DND-41 (cell line): ENCODE data around the gene ATP9A.
A peak's percentile ranks its signal among the peaks of the same experiment; 100 is the strongest.

ENCODE experiments used
- ATAC-seq: fragments of 200-7000 bp; cut with Tn5 transposase; 3 replicates; pipeline ENCODE4 v1.9.1; 2021; ENCODE audit warnings: low read depth; ENCODE audit not compliant: insufficient read depth
- DNase-seq: peaks from one replicate; pipeline ENCODE4 v3.0.0-alpha.2; 2020
- H2AFZ ChIP-seq: 2 replicates; pipeline ENCODE4 v1.6.0; 2012; ENCODE audit warnings: low read depth, low read length
- H3K27ac ChIP-seq: 2 replicates; pipeline ENCODE4 v1.5.1; 2012; ENCODE audit warnings: low read length, inconsistent platforms
- H3K27me3 ChIP-seq: fragments of 200-600 bp; sonication (generic); 2 replicates; pipeline ENCODE4 v1.6.0; 2012; ENCODE audit warnings: low read length, mild to moderate bottlenecking, inconsistent platforms; ENCODE audit not compliant: insufficient read depth, poor library complexity
- H3K36me3 ChIP-seq: 2 replicates; pipeline ENCODE4 v1.5.1; 2012; ENCODE audit warnings: low read length, inconsistent platforms; ENCODE audit not compliant: insufficient read depth
- H3K4me1 ChIP-seq: 2 replicates; pipeline ENCODE4 v1.5.1; 2012; ENCODE audit warnings: mild to moderate bottlenecking, low read length; ENCODE audit not compliant: insufficient read depth
- H3K4me2 ChIP-seq: 2 replicates; pipeline ENCODE4 v1.6.0; 2012; ENCODE audit warnings: mild to moderate bottlenecking, moderate library complexity, low read length, inconsistent platforms; ENCODE audit not compliant: insufficient read depth
- H3K4me3 ChIP-seq, 2 experiments: fragments of 200-600 bp in 1 of 2; shearing (Covaris generic) in 1 of 2; 2 replicates each; pipeline ENCODE4 v1.5.1; 2012 to 2016; ENCODE audit warnings: inconsistent platforms in 2 of 2, low read length in 2 of 2, mild to moderate bottlenecking in 2 of 2, low read depth in 1 of 2, moderate library complexity in 1 of 2
- H3K79me2 ChIP-seq: 2 replicates; pipeline ENCODE4 v1.6.0; 2012; ENCODE audit warnings: low read length, inconsistent platforms; ENCODE audit not compliant: insufficient read depth
- H3K9ac ChIP-seq: 2 replicates; pipeline ENCODE4 v1.6.0; 2012; ENCODE audit warnings: low read depth, mild to moderate bottlenecking, inconsistent platforms, low read length, moderate library complexity
- H3K9me3 ChIP-seq: 2 replicates; pipeline ENCODE4 v1.5.1; 2012; ENCODE audit warnings: low read length, moderate library complexity, mild to moderate bottlenecking, inconsistent platforms; ENCODE audit not compliant: insufficient read depth, severe bottlenecking
- H4K20me1 ChIP-seq: 2 replicates; pipeline ENCODE4 v1.6.0; 2012; ENCODE audit warnings: low read length; ENCODE audit not compliant: insufficient read depth
- CTCF ChIP-seq: IDR thresholded peaks from 2 replicates; pipeline ENCODE4 v1.5.1; 2012; ENCODE audit warnings: borderline replicate concordance, low read length, moderate library complexity, mild to moderate bottlenecking; ENCODE audit not compliant: poor library complexity, severe bottlenecking; ENCODE audit errors: extremely low read depth
- EZH2 ChIP-seq: IDR thresholded peaks from 3 replicates; pipeline ENCODE4 v1.6.1; 2012; ENCODE audit warnings: borderline replicate concordance, low read depth, mild to moderate bottlenecking, moderate library complexity, low read length, inconsistent platforms; ENCODE audit not compliant: severe bottlenecking

ATP9A gene

DNA sequence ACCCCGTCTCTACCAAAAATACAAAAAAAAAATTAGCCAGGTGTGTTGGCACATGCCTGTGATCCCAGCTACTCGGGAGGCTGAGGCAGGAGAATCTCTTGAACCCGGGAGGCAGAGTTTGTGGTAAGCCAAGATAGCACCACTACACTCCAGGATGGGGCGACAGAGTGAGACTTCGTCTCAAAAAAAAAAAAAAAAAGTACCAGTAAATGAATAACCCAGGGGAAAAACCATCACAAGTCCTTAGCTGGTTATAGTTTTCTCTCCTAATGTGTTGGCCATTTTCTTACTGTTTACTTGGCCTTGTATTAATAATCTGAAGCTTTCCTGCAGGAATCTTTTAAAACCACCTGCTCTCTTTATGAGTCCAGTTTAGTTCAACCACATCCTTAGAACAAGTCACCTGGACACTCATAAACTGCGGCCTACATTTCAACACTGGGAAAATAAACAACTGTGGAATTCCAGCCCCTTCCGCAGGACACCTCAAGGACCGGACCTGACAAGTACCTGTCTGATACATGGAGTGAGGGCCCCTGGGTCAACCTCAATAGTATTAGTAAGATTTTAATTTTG is 102.6 kb downstream of the ATP9A start:
- Histone ChIP-seq H3K27ac (no peak overlapping the region), H3K27me3 (no peaks in the 10 kb centered on the region), H4K20me1 (no peaks in the 10 kb centered on the region), H3K79me2 (no peaks in the 10 kb centered on the region), H3K4me3 (no peak overlapping the region), H3K9me3 (no peaks in the 10 kb centered on the region), H3K9ac (no peak overlapping the region), H3K36me3 (no peaks in the 10 kb centered on the region), H2AFZ (no peak overlapping the region), H3K4me2 (no peak overlapping the region), H3K4me1 (no peaks in the 10 kb centered on the region)
- ATAC-seq (no peak), DNase-seq (no peak)
- TF ChIP-seq CTCF (no peak), EZH2 (no peak)

- no peaks in the 10 kb centered on the region for H3K9me3 ChIP-seq
- DNase-seq (peak; percentile 10), ATAC-seq (peak; percentile 74)
- no peaks in the 10 kb centered on the region for H3K36me3 ChIP-seq
- no peak overlapping the region for H2AFZ ChIP-seq
- H3K4me3 ChIP-seq, result no peak overlapping the region
- H4K20me1 ChIP-seq, result no peaks in the 10 kb centered on the region
- no peak for TF ChIP-seq CTCF
- no peaks in the 10 kb centered on the region for H3K79me2 ChIP-seq
- no peak overlapping the region for H3K27ac ChIP-seq
- no peak overlapping the region for H3K9ac ChIP-seq
- no peaks in the 10 kb centered on the region for H3K27me3 ChIP-seq
- H3K4me2 ChIP-seq, result no peak overlapping the region
- H3K4me1 ChIP-seq, result no peaks in the 10 kb centered on the region
These were observed 106.5 kb downstream of the ATP9A start for GRCh38 chr20:51661609-51662178.

DNA sequence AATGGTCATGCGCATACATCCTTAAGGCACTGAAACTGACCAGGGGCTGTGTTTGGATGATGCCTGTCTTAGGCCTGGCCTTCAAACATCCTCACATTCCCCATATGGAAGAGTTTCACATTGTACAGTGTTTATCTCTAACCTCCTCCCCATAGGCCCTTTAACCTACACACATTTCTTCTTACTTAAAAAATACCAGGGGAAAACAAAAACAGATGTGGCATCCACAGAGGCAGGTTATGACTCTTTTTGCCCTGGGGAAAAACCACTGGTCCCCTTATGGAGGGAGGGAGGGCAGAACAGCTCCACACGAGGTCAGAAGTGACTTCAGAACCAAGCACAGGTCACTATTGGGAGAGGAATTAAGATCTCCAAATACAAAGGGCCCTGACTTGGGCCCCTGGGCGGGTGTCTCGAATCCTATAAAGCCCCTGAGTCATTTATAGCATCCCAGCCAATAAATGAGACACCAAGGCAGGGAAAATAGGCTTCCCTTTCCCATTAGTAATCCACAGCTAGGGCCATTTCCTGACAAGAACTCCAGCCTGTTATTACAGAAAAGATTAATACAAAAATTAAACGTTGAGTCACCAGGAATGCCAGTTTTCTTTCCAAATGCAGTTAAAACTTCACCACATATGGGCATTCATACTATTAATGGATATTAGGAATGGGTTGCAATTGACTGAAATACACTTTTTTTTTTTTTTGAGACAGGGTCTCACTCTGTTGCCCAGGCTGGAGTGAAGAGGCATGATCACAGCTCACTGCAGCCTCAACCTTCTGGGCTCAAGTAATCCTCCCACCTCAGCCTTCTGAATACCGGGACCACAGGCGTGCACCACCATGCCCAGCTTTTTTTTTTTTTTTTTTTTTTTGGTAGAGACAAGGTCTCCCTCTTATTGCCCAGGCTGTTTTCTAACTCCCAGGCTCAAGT is 107.2 kb downstream of the ATP9A start:
- Histone ChIP-seq H3K4me2 (no peak overlapping the region), H3K9ac (no peak overlapping the region), H3K27ac (no peak overlapping the region), H4K20me1 (no peaks in the 10 kb centered on the region), H2AFZ (no peak overlapping the region), H3K9me3 (no peaks in the 10 kb centered on the region), H3K27me3 (no peaks in the 10 kb centered on the region), H3K36me3 (no peaks in the 10 kb centered on the region), H3K4me1 (no peaks in the 10 kb centered on the region), H3K79me2 (no peaks in the 10 kb centered on the region), H3K4me3 (no peak overlapping the region)
- DNase-seq (no peak), ATAC-seq (no peak)
- no peak for TF ChIP-seq CTCF
- TF ChIP-seq EZH2, result no peak
